ENCODE measurements around the gene UST.

Gene UST

GRCh38 chr6:149041953-149042352 is 295.1 kb downstream of the UST start:
- Histone ChIP-seq H3K4me3 (ENCODE audit: low read length) (no peak overlapping the region), H2AK5ac (ENCODE audit: low read length) (no peak overlapping the region), H4K5ac (ENCODE audit: low read length) (no peak overlapping the region), H3K27ac (ENCODE audit: low read depth, low read length) (no peak overlapping the region), H3K9ac (ENCODE audit: low read length) (no peak overlapping the region), H3K27me3 (ENCODE audit: insufficient read depth, low read length, poor library complexity) (no peaks in the 10 kb centered on the region), H3K79me1 (ENCODE audit: low read length) (no peaks in the 10 kb centered on the region), H3K79me2 (ENCODE audit: control insufficient read depth, insufficient read depth, low read length) (no peaks in the 10 kb centered on the region), H3K4ac (ENCODE audit: low read depth, low read length) (no peak overlapping the region), H4K8ac (ENCODE audit: low read depth, low read length) (no peak overlapping the region), H2BK120ac (ENCODE audit: low read depth, low read length) (no peak overlapping the region), H3K4me2 (ENCODE audit: low read length) (no peak overlapping the region), H3K36me3 (ENCODE audit: control insufficient read depth, insufficient read depth, low read length) (no peaks in the 10 kb centered on the region), H3K23ac (ENCODE audit: low read length) (no peak overlapping the region), H3K18ac (ENCODE audit: low read length) (no peak overlapping the region), H2BK5ac (ENCODE audit: low read length) (no peak overlapping the region), H2BK15ac (replicated peaks; ENCODE audit: low read depth) (no peak overlapping the region), H3K56ac (ENCODE audit: low read length) (no peak overlapping the region), H3K4me1 (ENCODE audit: control insufficient read depth, low read depth, low read length) (peaks cover 4% of the 10 kb centered on the region)
- DNase-seq = no peak
- WGBS (ENCODE audit: extremely low coverage, insufficient coverage, low lambda C conversion rate) = no CpG with 5 or more reads among the region's 2 CpGs

GRCh38 chr6:149043476-149044130 is 296.8 kb downstream of the UST start:
- peak; percentile 68 for DNase-seq
- Histone ChIP-seq H3K56ac (ENCODE audit: low read length) (no peak overlapping the region), H3K18ac (ENCODE audit: low read length) (no peak overlapping the region), H3K79me1 (ENCODE audit: low read length) (no peaks in the 10 kb centered on the region), H2AK5ac (ENCODE audit: low read length) (no peak overlapping the region), H3K23ac (ENCODE audit: low read length) (no peak overlapping the region), H4K5ac (ENCODE audit: low read length) (no peak overlapping the region), H3K4me1 (ENCODE audit: control insufficient read depth, low read depth, low read length) (no peaks in the 10 kb centered on the region), H3K79me2 (ENCODE audit: control insufficient read depth, insufficient read depth, low read length) (no peaks in the 10 kb centered on the region), H3K36me3 (ENCODE audit: control insufficient read depth, insufficient read depth, low read length) (no peaks in the 10 kb centered on the region), H3K4me3 (ENCODE audit: low read length) (no peak overlapping the region), H3K9ac (ENCODE audit: low read length) (no peak overlapping the region), H2BK15ac (replicated peaks; ENCODE audit: low read depth) (no peak overlapping the region), H2BK5ac (ENCODE audit: low read length) (no peak overlapping the region), H4K8ac (ENCODE audit: low read depth, low read length) (no peak overlapping the region), H3K27me3 (ENCODE audit: insufficient read depth, low read length, poor library complexity) (no peaks in the 10 kb centered on the region), H3K4ac (ENCODE audit: low read depth, low read length) (no peak overlapping the region), H3K27ac (ENCODE audit: low read depth, low read length) (no peak overlapping the region), H2BK120ac (ENCODE audit: low read depth, low read length) (no peak overlapping the region), H3K4me2 (ENCODE audit: low read length) (no peak overlapping the region)
- WGBS (ENCODE audit: extremely low coverage, insufficient coverage, low lambda C conversion rate) = no CpG with 5 or more reads among the region's 10 CpGs

- Histone ChIP-seq H3K4me2 (ENCODE audit: low read length) (no peak overlapping the region), H3K18ac (ENCODE audit: low read length) (no peak overlapping the region), H3K79me1 (ENCODE audit: low read length) (no peaks in the 10 kb centered on the region), H3K9ac (ENCODE audit: low read length) (no peak overlapping the region), H4K5ac (ENCODE audit: low read length) (no peak overlapping the region), H3K27ac (ENCODE audit: low read depth, low read length) (peak overlapping the region; percentile 5), H3K56ac (ENCODE audit: low read length) (no peak overlapping the region), H3K4ac (ENCODE audit: low read depth, low read length) (no peak overlapping the region), H3K4me3 (ENCODE audit: low read length) (no peak overlapping the region), H3K4me1 (ENCODE audit: control insufficient read depth, low read depth, low read length) (no peaks in the 10 kb centered on the region), H3K36me3 (ENCODE audit: control insufficient read depth, insufficient read depth, low read length) (no peaks in the 10 kb centered on the region), H2BK120ac (ENCODE audit: low read depth, low read length) (no peak overlapping the region), H2AK5ac (ENCODE audit: low read length) (no peak overlapping the region), H3K23ac (ENCODE audit: low read length) (no peak overlapping the region), H2BK5ac (ENCODE audit: low read length) (no peak overlapping the region), H2BK15ac (replicated peaks; ENCODE audit: low read depth) (no peak overlapping the region), H3K79me2 (ENCODE audit: control insufficient read depth, insufficient read depth, low read length) (no peaks in the 10 kb centered on the region), H3K27me3 (ENCODE audit: insufficient read depth, low read length, poor library complexity) (no peaks in the 10 kb centered on the region), H4K8ac (ENCODE audit: low read depth, low read length) (no peak overlapping the region)
- DNase-seq = no peak
- WGBS (ENCODE audit: extremely low coverage, insufficient coverage, low lambda C conversion rate) = no CpG with 5 or more reads among the region's 8 CpGs
Observed at GRCh38 chr6:149044528-149044927, 297.7 kb downstream of the UST start.

GRCh38 chr6:149045404-149045803 is 298.6 kb downstream of the UST start:
- H2BK120ac ChIP-seq (ENCODE audit: low read depth, low read length) = no peak overlapping the region
- no peak overlapping the region for H3K4ac ChIP-seq (ENCODE audit: low read depth, low read length)
- no peak overlapping the region for H2BK15ac ChIP-seq (replicated peaks; ENCODE audit: low read depth)
- no CpG with 5 or more reads among the region's 2 CpGs for WGBS (ENCODE audit: extremely low coverage, insufficient coverage, low lambda C conversion rate)
- peak; percentile 38 for DNase-seq
- no peaks in the 10 kb centered on the region for H3K36me3 ChIP-seq (ENCODE audit: control insufficient read depth, insufficient read depth, low read length)
- no peak overlapping the region for H4K5ac ChIP-seq (ENCODE audit: low read length)
- no peak overlapping the region for H3K56ac ChIP-seq (ENCODE audit: low read length)
- H3K27ac ChIP-seq (ENCODE audit: low read depth, low read length) = no peak overlapping the region
- no peak overlapping the region for H3K9ac ChIP-seq (ENCODE audit: low read length)
- H2BK5ac ChIP-seq (ENCODE audit: low read length) = no peak overlapping the region
- H3K4me1 ChIP-seq (ENCODE audit: control insufficient read depth, low read depth, low read length) = no peaks in the 10 kb centered on the region
- H3K79me2 ChIP-seq (ENCODE audit: control insufficient read depth, insufficient read depth, low read length) = no peaks in the 10 kb centered on the region
- no peak overlapping the region for H3K23ac ChIP-seq (ENCODE audit: low read length)
- no peak overlapping the region for H3K4me2 ChIP-seq (ENCODE audit: low read length)
- H4K8ac ChIP-seq (ENCODE audit: low read depth, low read length) = no peak overlapping the region
- H3K79me1 ChIP-seq (ENCODE audit: low read length) = no peaks in the 10 kb centered on the region
- H3K4me3 ChIP-seq (ENCODE audit: low read length) = no peak overlapping the region
- H3K18ac ChIP-seq (ENCODE audit: low read length) = no peak overlapping the region
- no peak overlapping the region for H2AK5ac ChIP-seq (ENCODE audit: low read length)
- no peaks in the 10 kb centered on the region for H3K27me3 ChIP-seq (ENCODE audit: insufficient read depth, low read length, poor library complexity)

GRCh38 chr6:149046164-149046821 is 299.5 kb downstream of the UST start:
- H3K27ac ChIP-seq (ENCODE audit: low read depth, low read length) = no peak overlapping the region
- H2AK5ac ChIP-seq (ENCODE audit: low read length) = no peak overlapping the region
- no peak for DNase-seq
- H3K4ac ChIP-seq (ENCODE audit: low read depth, low read length) = no peak overlapping the region
- H2BK5ac ChIP-seq (ENCODE audit: low read length) = no peak overlapping the region
- no peaks in the 10 kb centered on the region for H3K27me3 ChIP-seq (ENCODE audit: insufficient read depth, low read length, poor library complexity)
- H4K5ac ChIP-seq (ENCODE audit: low read length) = no peak overlapping the region
- no peaks in the 10 kb centered on the region for H3K79me2 ChIP-seq (ENCODE audit: control insufficient read depth, insufficient read depth, low read length)
- H4K8ac ChIP-seq (ENCODE audit: low read depth, low read length) = no peak overlapping the region
- H3K4me1 ChIP-seq (ENCODE audit: control insufficient read depth, low read depth, low read length) = no peaks in the 10 kb centered on the region
- no peak overlapping the region for H2BK120ac ChIP-seq (ENCODE audit: low read depth, low read length)
- H3K23ac ChIP-seq (ENCODE audit: low read length) = no peak overlapping the region
- no peaks in the 10 kb centered on the region for H3K36me3 ChIP-seq (ENCODE audit: control insufficient read depth, insufficient read depth, low read length)
- no peak overlapping the region for H3K4me2 ChIP-seq (ENCODE audit: low read length)
- no peak overlapping the region for H3K9ac ChIP-seq (ENCODE audit: low read length)
- H3K18ac ChIP-seq (ENCODE audit: low read length) = no peak overlapping the region
- H2BK15ac ChIP-seq (replicated peaks; ENCODE audit: low read depth) = no peak overlapping the region
- H3K4me3 ChIP-seq (ENCODE audit: low read length) = no peak overlapping the region
- H3K79me1 ChIP-seq (ENCODE audit: low read length) = no peaks in the 10 kb centered on the region
- WGBS (ENCODE audit: extremely low coverage, insufficient coverage, low lambda C conversion rate) = no CpG with 5 or more reads among the region's 6 CpGs
- H3K56ac ChIP-seq (ENCODE audit: low read length) = no peak overlapping the region

Measured in mesendoderm (in vitro differentiated cells).